Measurements from ENCODE around the gene RAD23B. TPM values are rescaled to one million over a fixed set of nuclear protein-coding genes. Genes with fewer than 3 reads are reported as not detected.
A peak's percentile ranks its signal among the peaks of the same experiment; 100 is the strongest.

Gene RAD23B
- total and polyA plus RNA-seq, 2 of the 13 experiments (the other 11 are each of a cell fraction or from before 2014, with no cell fraction given) = 133 to 156 TPM

DNA sequence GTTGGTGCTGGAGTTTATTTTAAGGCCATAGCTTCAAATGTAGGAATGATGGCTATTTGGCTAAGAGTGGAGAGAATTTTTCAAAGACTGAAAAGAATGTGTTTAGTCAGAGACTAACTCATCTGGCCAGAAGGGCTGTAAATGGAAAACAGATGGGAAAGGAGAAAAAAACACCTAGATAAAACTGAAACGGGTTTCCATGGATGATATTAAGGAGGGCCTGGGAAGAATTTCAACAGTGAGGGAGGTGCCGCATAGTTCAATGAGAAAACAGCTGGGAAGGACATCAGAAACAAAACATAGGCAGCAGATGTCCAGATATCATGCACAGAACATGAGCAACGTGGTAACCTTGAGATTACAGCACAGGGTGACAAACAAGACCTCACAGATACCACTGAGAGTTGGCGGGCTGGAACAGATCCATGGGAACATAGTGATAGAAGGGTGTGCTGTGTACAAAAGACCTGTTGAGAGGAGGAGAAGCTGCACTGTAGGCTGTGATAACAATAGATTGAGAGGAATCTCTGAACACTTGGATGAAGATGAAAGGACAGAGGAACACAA, 31.2 kb upstream of the RAD23B start (continued):
- TF ChIP-seq, protein P1, sequence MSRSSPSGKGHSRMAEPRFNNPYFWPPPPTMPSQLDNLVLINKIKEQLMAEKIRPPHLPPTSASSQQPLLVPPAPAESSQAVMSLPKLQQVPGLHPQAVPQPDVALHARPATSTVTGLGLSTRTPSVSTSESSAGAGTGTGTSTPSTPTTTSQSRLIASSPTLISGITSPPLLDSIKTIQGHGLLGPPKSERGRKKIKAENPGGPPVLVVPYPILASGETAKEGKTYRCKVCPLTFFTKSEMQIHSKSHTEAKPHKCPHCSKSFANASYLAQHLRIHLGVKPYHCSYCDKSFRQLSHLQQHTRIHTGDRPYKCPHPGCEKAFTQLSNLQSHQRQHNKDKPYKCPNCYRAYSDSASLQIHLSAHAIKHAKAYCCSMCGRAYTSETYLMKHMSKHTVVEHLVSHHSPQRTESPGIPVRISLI (CRISPR knock-in tag; IDR thresholded peaks at IDR 0.05; ENCODE audit: borderline replicate concordance) = no peak; the same call in 1 of the 2 replicates
- TF ChIP-seq, protein P2, sequence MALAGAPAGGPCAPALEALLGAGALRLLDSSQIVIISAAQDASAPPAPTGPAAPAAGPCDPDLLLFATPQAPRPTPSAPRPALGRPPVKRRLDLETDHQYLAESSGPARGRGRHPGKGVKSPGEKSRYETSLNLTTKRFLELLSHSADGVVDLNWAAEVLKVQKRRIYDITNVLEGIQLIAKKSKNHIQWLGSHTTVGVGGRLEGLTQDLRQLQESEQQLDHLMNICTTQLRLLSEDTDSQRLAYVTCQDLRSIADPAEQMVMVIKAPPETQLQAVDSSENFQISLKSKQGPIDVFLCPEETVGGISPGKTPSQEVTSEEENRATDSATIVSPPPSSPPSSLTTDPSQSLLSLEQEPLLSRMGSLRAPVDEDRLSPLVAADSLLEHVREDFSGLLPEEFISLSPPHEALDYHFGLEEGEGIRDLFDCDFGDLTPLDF (CRISPR knock-in tag; IDR thresholded peaks at IDR 0.05) = peak; percentile 64; the same call in 1 of the 2 replicates
- TF ChIP-seq MIER3 (CRISPR knock-in tag; IDR thresholded peaks at IDR 0.05; ENCODE audit: borderline replicate concordance) (peak; percentile 73; the same call in 1 of the 2 replicates), NCOA2 (CRISPR knock-in tag; IDR thresholded peaks at IDR 0.05) (peak; percentile 85), ZNF660 (CRISPR knock-in tag; IDR thresholded peaks at IDR 0.05; ENCODE audit: borderline replicate concordance, low read depth) (no peak), RARA (CRISPR knock-in tag; IDR thresholded peaks at IDR 0.05) (peak; percentile 70), RCOR2 (CRISPR knock-in tag; IDR thresholded peaks at IDR 0.05) (peak; percentile 72; the same call in 1 of the 2 replicates), ZNF317 (CRISPR knock-in tag; IDR thresholded peaks at IDR 0.05) (no peak), ZNF724P (CRISPR knock-in tag; IDR thresholded peaks at IDR 0.05; ENCODE audit: borderline replicate concordance) (0 out of 2 replicates have a peak, but pooled peaks have one; percentile 66), MTA1 (CRISPR knock-in tag; IDR thresholded peaks at IDR 0.05; ENCODE audit: borderline replicate concordance) (no peak), MXI1 (IDR thresholded peaks at IDR 0.05; ENCODE audit: borderline replicate concordance, low read depth, low read length) (peak; percentile 41; the same call in 1 of the 3 replicates)
- TF ChIP-seq, protein P3, sequence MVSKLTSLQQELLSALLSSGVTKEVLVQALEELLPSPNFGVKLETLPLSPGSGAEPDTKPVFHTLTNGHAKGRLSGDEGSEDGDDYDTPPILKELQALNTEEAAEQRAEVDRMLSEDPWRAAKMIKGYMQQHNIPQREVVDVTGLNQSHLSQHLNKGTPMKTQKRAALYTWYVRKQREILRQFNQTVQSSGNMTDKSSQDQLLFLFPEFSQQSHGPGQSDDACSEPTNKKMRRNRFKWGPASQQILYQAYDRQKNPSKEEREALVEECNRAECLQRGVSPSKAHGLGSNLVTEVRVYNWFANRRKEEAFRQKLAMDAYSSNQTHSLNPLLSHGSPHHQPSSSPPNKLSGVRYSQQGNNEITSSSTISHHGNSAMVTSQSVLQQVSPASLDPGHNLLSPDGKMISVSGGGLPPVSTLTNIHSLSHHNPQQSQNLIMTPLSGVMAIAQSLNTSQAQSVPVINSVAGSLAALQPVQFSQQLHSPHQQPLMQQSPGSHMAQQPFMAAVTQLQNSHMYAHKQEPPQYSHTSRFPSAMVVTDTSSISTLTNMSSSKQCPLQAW (CRISPR knock-in tag; IDR thresholded peaks at IDR 0.05) = 0 out of 2 replicates have a peak, but pooled peaks have one; percentile 20
- TF ChIP-seq, protein P4, sequence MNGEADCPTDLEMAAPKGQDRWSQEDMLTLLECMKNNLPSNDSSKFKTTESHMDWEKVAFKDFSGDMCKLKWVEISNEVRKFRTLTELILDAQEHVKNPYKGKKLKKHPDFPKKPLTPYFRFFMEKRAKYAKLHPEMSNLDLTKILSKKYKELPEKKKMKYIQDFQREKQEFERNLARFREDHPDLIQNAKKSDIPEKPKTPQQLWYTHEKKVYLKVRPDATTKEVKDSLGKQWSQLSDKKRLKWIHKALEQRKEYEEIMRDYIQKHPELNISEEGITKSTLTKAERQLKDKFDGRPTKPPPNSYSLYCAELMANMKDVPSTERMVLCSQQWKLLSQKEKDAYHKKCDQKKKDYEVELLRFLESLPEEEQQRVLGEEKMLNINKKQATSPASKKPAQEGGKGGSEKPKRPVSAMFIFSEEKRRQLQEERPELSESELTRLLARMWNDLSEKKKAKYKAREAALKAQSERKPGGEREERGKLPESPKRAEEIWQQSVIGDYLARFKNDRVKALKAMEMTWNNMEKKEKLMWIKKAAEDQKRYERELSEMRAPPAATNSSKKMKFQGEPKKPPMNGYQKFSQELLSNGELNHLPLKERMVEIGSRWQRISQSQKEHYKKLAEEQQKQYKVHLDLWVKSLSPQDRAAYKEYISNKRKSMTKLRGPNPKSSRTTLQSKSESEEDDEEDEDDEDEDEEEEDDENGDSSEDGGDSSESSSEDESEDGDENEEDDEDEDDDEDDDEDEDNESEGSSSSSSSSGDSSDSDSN (CRISPR knock-in tag; IDR thresholded peaks at IDR 0.05) = no peak

All from HepG2 (cell line).